H1 (cell line): ENCODE data around the gene BICD1. TPM values are rescaled to one million over a fixed set of nuclear protein-coding genes. Genes with fewer than 3 reads are reported as not detected.

Source experiments
- CTCF ChIA-PET: fragments of 300-600 bp; sonication (Branson Sonifier 250); formaldehyde crosslinking; loops from one replicate; lab custom pipeline; 2021; ENCODE audit not compliant: partially characterized antibody; lab: Charles Lee
- POLR2A ChIA-PET: fragments of 300-600 bp; sonication (Branson Sonifier 250); formaldehyde crosslinking; loops from one replicate; lab custom pipeline; 2021; ENCODE audit warnings: inconsistent platforms; ENCODE audit not compliant: partially characterized antibody; lab: Charles Lee
- DNase-seq, 2 experiments: peaks; one replicate each; pipeline versions ENCODE4 v3.0.0 to v3.0.0-alpha.2; 2010 to 2022; ENCODE audit warnings: low spot score in 2 of 2, low read depth in 1 of 2, mixed read lengths in 1 of 2
- FAIRE-seq: peaks from 2 replicates; lab custom pipeline; 2011; peaks lifted over from hg19 to GRCh38; lab: Jason Lieb, UNC
- H2AFZ ChIP-seq: 2 replicates; pipeline ENCODE4 v1.8.1; 2012; ENCODE audit warnings: low read length, inconsistent platforms
- H2AK5ac ChIP-seq: 2 replicates; pipeline ENCODE4 v1.6.1; 2013; ENCODE audit warnings: low read depth, low read length
- H2BK120ac ChIP-seq: replicated peaks from 2 replicates; pipeline ENCODE3; 2013; ENCODE audit warnings: low read depth, low read length, inconsistent platforms
- H2BK12ac ChIP-seq: 2 replicates; pipeline ENCODE4 v1.6.1; 2013; ENCODE audit warnings: low read depth, low read length
- H2BK15ac ChIP-seq: 2 replicates; pipeline ENCODE4 v1.6.1; 2013; ENCODE audit warnings: low read length
- H2BK20ac ChIP-seq: 2 replicates; pipeline ENCODE4 v1.6.1; 2013; ENCODE audit warnings: low read length
- H2BK5ac ChIP-seq: 2 replicates; pipeline ENCODE4 v1.6.1; 2013; ENCODE audit warnings: low read depth, low read length
- H3K14ac ChIP-seq: 2 replicates; pipeline ENCODE4 v1.6.1; 2013; ENCODE audit warnings: inconsistent platforms; ENCODE audit not compliant: insufficient read length
- H3K18ac ChIP-seq: 2 replicates; pipeline ENCODE4 v1.6.1; 2013; ENCODE audit warnings: low read length; ENCODE audit errors: extremely low read depth
- H3K23ac ChIP-seq: 2 replicates; pipeline ENCODE4 v1.6.1; 2013; ENCODE audit warnings: inconsistent platforms; ENCODE audit not compliant: insufficient read length
- H3K23me2 ChIP-seq: 2 replicates; pipeline ENCODE4 v1.6.1; 2013; ENCODE audit warnings: low read depth, low read length
- H3K27ac ChIP-seq: 2 replicates; pipeline ENCODE4 v1.6.1; 2011; ENCODE audit warnings: low read depth, low read length, inconsistent platforms
- H3K27me3 ChIP-seq, 4 experiments: replicated peaks in 1 of 4; 1 replicate in 1 of 4; 2 replicates in 3 of 4; pipeline versions ENCODE4 v1.6.1 to v1.8.1; 2011 to 2013; ENCODE audit warnings: low read length in 3 of 4, mild to moderate bottlenecking in 3 of 4, inconsistent platforms in 2 of 4, mixed read lengths in 2 of 4, moderate library complexity in 1 of 4; ENCODE audit not compliant: control insufficient read depth in 3 of 4, insufficient read depth in 3 of 4; ENCODE audit errors: extremely low read depth in 1 of 4
- H3K36me3 ChIP-seq, 4 experiments: 2 replicates each; pipeline versions ENCODE4 v1.6.1 to v1.8.1; 2011 to 2013; ENCODE audit warnings: mild to moderate bottlenecking in 4 of 4, low read length in 3 of 4, moderate library complexity in 2 of 4, control low read depth in 1 of 4, inconsistent platforms in 1 of 4; ENCODE audit not compliant: insufficient read depth in 4 of 4, control insufficient read depth in 2 of 4
- H3K4ac ChIP-seq: replicated peaks from 2 replicates; pipeline ENCODE3; 2013; ENCODE audit warnings: low read length, low read depth, mixed read lengths, inconsistent platforms; ENCODE audit not compliant: insufficient read length
- H3K4me1 ChIP-seq, 4 experiments: replicated peaks in 1 of 4; 1 replicate in 1 of 4; 2 replicates in 3 of 4; pipeline versions ENCODE4 v1.6.1 to v1.8.1; 2011 to 2013; ENCODE audit warnings: low read length in 3 of 4, inconsistent platforms in 2 of 4, mixed read lengths in 1 of 4; ENCODE audit not compliant: insufficient read depth in 4 of 4, control insufficient read depth in 3 of 4
- H3K4me2 ChIP-seq, 2 experiments: 2 replicates each; pipeline versions ENCODE4 v1.6.1 to v1.8.1; 2011 to 2013; ENCODE audit warnings: low read depth in 2 of 2, low read length in 2 of 2, control low read depth in 1 of 2, inconsistent platforms in 1 of 2, mild to moderate bottlenecking in 1 of 2; ENCODE audit not compliant: insufficient read depth in 1 of 2
- H3K4me3 ChIP-seq, 4 experiments: fragments of 200-600, 300-600 bp in 1 of 4; sonication (generic), shearing (Covaris generic), sonication (Bioruptor Twin) in 1 of 4; 2 replicates each; pipeline versions ENCODE4 v1.5.1 to v1.8.1; 2011 to 2016; ENCODE audit warnings: low read length in 4 of 4, low read depth in 3 of 4, control low read depth in 2 of 4, inconsistent platforms in 2 of 4, mild to moderate bottlenecking in 2 of 4, mixed read lengths in 1 of 4, moderate library complexity in 1 of 4; ENCODE audit not compliant: insufficient read depth in 2 of 4; ENCODE audit errors: extremely low read depth in 1 of 4
- H3K56ac ChIP-seq: replicated peaks from 2 replicates; pipeline ENCODE3; 2013; ENCODE audit warnings: low read depth, mild to moderate bottlenecking, mixed read lengths, low read length, inconsistent platforms; ENCODE audit not compliant: insufficient read length
- H3K79me1 ChIP-seq: 2 replicates; pipeline ENCODE4 v1.6.1; 2013; ENCODE audit warnings: low read depth, low read length, control low read depth
- H3K79me2 ChIP-seq, 2 experiments: 2 replicates each; pipeline versions ENCODE4 v1.6.1 to v1.8.1; 2012 to 2013; ENCODE audit warnings: low read length in 2 of 2, mild to moderate bottlenecking in 2 of 2, inconsistent platforms in 1 of 2; ENCODE audit not compliant: insufficient read depth in 2 of 2, control insufficient read depth in 1 of 2
- H3K9ac ChIP-seq, 4 experiments: replicated peaks in 1 of 4; 1 replicate in 1 of 4; 2 replicates in 3 of 4; pipeline versions ENCODE4 v1.6.1 to v1.8.1; 2011 to 2013; ENCODE audit warnings: low read depth in 3 of 4, low read length in 3 of 4, control low read depth in 2 of 4, mild to moderate bottlenecking in 2 of 4, moderate library complexity in 2 of 4, inconsistent platforms in 1 of 4; ENCODE audit errors: extremely low read depth in 1 of 4
- H3K9me3 ChIP-seq, 2 experiments: 2 replicates each; pipeline versions ENCODE4 v1.6.1 to v1.8.1; 2012 to 2013; ENCODE audit warnings: mild to moderate bottlenecking in 2 of 2, moderate library complexity in 2 of 2, control low read depth in 1 of 2, inconsistent platforms in 1 of 2, low read depth in 1 of 2, low read length in 1 of 2, mixed read lengths in 1 of 2; ENCODE audit not compliant: insufficient read depth in 2 of 2
- H4K20me1 ChIP-seq, 2 experiments: replicated peaks in 1 of 2; 2 replicates each; pipeline versions ENCODE3 to v1.8.1; 2011 to 2013; ENCODE audit warnings: inconsistent platforms in 2 of 2, low read length in 2 of 2, mild to moderate bottlenecking in 1 of 2; ENCODE audit not compliant: insufficient read depth in 2 of 2, control insufficient read depth in 1 of 2
- H4K5ac ChIP-seq: 2 replicates; pipeline ENCODE4 v1.6.1; 2013; ENCODE audit warnings: low read length, low read depth, mixed read lengths, inconsistent platforms; ENCODE audit not compliant: insufficient read length
- H4K8ac ChIP-seq: 2 replicates; pipeline ENCODE4 v1.8.0; 2013; ENCODE audit warnings: mild to moderate bottlenecking, moderate library complexity, low read length, inconsistent platforms; ENCODE audit not compliant: insufficient read depth; ENCODE audit errors: extremely low read depth
- H4K91ac ChIP-seq: replicated peaks from 2 replicates; pipeline ENCODE3; 2013; ENCODE audit warnings: low read length, mixed read lengths, inconsistent platforms; ENCODE audit not compliant: insufficient read length
- BACH1 ChIP-seq: IDR thresholded peaks from 2 replicates; pipeline ENCODE4 v1.6.1; 2012; ENCODE audit warnings: low read length, improper control_type of control experiment
- CTCF ChIP-seq, 3 experiments: IDR thresholded peaks; 1 replicate in 2 of 3; 2 replicates in 1 of 3; pipeline versions ENCODE4 v1.5.1 to v1.6.1; 2011; ENCODE audit warnings: low read length in 3 of 3, mild to moderate bottlenecking in 3 of 3, inconsistent platforms in 2 of 3, low read depth in 1 of 3, moderate library complexity in 1 of 3; ENCODE audit not compliant: insufficient read depth in 1 of 3; ENCODE audit errors: control extremely low read depth in 1 of 3
- FOSL1 ChIP-seq: IDR thresholded peaks from 2 replicates; pipeline ENCODE4 v1.6.1; 2011; ENCODE audit warnings: mild to moderate bottlenecking, low read depth, low read length, moderate library complexity; ENCODE audit not compliant: insufficient read depth
- GABPA ChIP-seq: IDR thresholded peaks from 2 replicates; pipeline ENCODE4 v1.6.1; 2011; ENCODE audit warnings: mild to moderate bottlenecking, low read length, moderate library complexity, borderline replicate concordance; ENCODE audit not compliant: insufficient read depth
- KDM1A ChIP-seq: fragments of 200-600, 300-600 bp; sonication (generic); IDR thresholded peaks from 2 replicates; pipeline ENCODE4 v1.7.1; 2016; ENCODE audit warnings: mild to moderate bottlenecking, low read length, borderline replicate concordance
- MAFK ChIP-seq: IDR thresholded peaks from 2 replicates; pipeline ENCODE4 v1.6.1; 2012; ENCODE audit warnings: low read depth, mild to moderate bottlenecking, improper control_type of control experiment, low read length
- PHF8 ChIP-seq: fragments of 200-600 bp; sonication (generic); conservative IDR thresholded peaks from 2 replicates; pipeline ENCODE4 v1.7.1; 2012; ENCODE audit warnings: low read depth, mild to moderate bottlenecking, inconsistent platforms, low read length, moderate library complexity
- POLR2AphosphoS5 ChIP-seq: IDR thresholded peaks from 2 replicates; pipeline ENCODE4 v1.6.1; 2011; ENCODE audit warnings: low read depth, low read length
- RFX5 ChIP-seq: IDR thresholded peaks from 2 replicates; pipeline ENCODE4 v1.6.1; 2011; ENCODE audit warnings: low read depth, low read length, improper control_type of control experiment, borderline replicate concordance
- SUZ12 ChIP-seq: fragments of 200-600 bp; sonication (generic); IDR thresholded peaks from 2 replicates; pipeline ENCODE4 v1.6.1; 2012; ENCODE audit warnings: mild to moderate bottlenecking, inconsistent platforms, low read length, moderate library complexity, mixed read lengths
- polyA plus RNA-seq, 7 experiments: library from polyadenylated mRNA; depleted of rRNA in 3 of 7; stranded (reverse) in 5 of 7; unstranded in 2 of 7; fragments of >200 nt in 5 of 7; fragments of 200-250 nt in 2 of 7; gene quantifications; 1 replicate in 5 of 7; 2 replicates in 1 of 7; 4 replicates in 1 of 7; pipeline versions ENCODE4 v1.2.1 to v1.2.3, GENCODE V29; 2011 to 2013; ENCODE audit warnings: missing spikeins in 2 of 7, mixed read lengths in 2 of 7
- total RNA-seq: library from RNA; stranded (reverse); fragmentation: NEBNext Ultra II Directional; extraction: Animal tissue kit (Norgen Biotek cat#: 25700); gene quantifications from 2 replicates; pipeline ENCODE4 v1.2.1, GENCODE V29; 2021
- TF ChIP-seq, protein P1 (sequence below): IDR thresholded peaks from 2 replicates; pipeline ENCODE4 v1.6.1; 2011; ENCODE audit warnings: low read length, improper control_type of control experiment

The BICD1 gene
- total and polyA plus RNA-seq, 2 of the 8 experiments (the other 6 are each of a cell fraction or from before 2014, with no cell fraction given), result 34.1 to 58.4 TPM

GRCh38 chr12:32423559-32423958, 316.9 kb downstream of the BICD1 start:
- Histone ChIP-seq H3K14ac (no peak overlapping the region), H3K4ac (no peak overlapping the region), H3K79me1 (peaks cover 8% of the 10 kb centered on the region), H3K9ac (no peak overlapping the region), H3K27ac (no peak overlapping the region), H3K4me2 (no peak overlapping the region), H3K56ac (no peak overlapping the region), H3K18ac (no peak overlapping the region), H3K27me3 (no peaks in the 10 kb centered on the region), H2BK15ac (no peak overlapping the region), H3K79me2 (peaks cover 27 to 97% of the 10 kb centered on the region in 2 experiments), H2BK120ac (no peak overlapping the region), H2BK5ac (no peak overlapping the region), H2BK20ac (no peak overlapping the region), H3K4me3 (no peak overlapping the region; a peak in 1 of 8 replicates), H2BK12ac (no peak overlapping the region), H3K36me3 (peaks cover 0 to 15% (median 0%) of the 10 kb centered on the region in 4 experiments; a peak in 1 of 8 replicates), H4K20me1 (peaks cover 17 to 27% of the 10 kb centered on the region in 2 experiments), H3K4me1 (peaks cover 11 to 13% (median 13%) of the 10 kb centered on the region in 4 experiments), H4K5ac (no peak overlapping the region), H2AK5ac (no peak overlapping the region), H3K9me3 (no peaks in the 10 kb centered on the region; a peak in 1 of 4 replicates), H4K91ac (no peak overlapping the region), H2AFZ (no peak overlapping the region), H4K8ac (no peak overlapping the region), H3K23ac (no peak overlapping the region), H3K23me2 (no peaks in the 10 kb centered on the region)
- DNase-seq (no peak), FAIRE-seq (no peak)
- POLR2A ChIA-PET, result interaction anchor here (1.3 kb wide), 1 partner anchor 20 kb away, joined by 3 read pairs; no protein-coding TSS in a partner anchor
- CTCF ChIA-PET, result interaction anchor here (0.6 to 2.7 kb wide), 3 partner anchors 10 to 58 kb away, joined by 3 to 9 read pairs (median 4); no protein-coding TSS in a partner anchor
- TF ChIP-seq SUZ12 (no peak), BACH1 (no peak), FOSL1 (no peak), MAFK (no peak), CTCF (IDR thresholded peaks at IDR 0.05; ENCODE audit: control extremely low read depth in 1 of 3, insufficient read depth in 1 of 3, low read depth in 1 of 3, low read length in 3 of 3) (no peak), RFX5 (no peak), GABPA (no peak), KDM1A (no peak), POLR2AphosphoS5 (no peak), PHF8 (no peak)
- TF ChIP-seq, protein P1, sequence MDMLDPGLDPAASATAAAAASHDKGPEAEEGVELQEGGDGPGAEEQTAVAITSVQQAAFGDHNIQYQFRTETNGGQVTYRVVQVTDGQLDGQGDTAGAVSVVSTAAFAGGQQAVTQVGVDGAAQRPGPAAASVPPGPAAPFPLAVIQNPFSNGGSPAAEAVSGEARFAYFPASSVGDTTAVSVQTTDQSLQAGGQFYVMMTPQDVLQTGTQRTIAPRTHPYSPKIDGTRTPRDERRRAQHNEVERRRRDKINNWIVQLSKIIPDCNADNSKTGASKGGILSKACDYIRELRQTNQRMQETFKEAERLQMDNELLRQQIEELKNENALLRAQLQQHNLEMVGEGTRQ, result no peak
